Activated naive CD4-positive, alpha-beta T cell treated with Interleukin-2 at 50 U/mL for 16 hours (primary cell): ENCODE results near the gene SELENOP.
"Not testable (repeated sequence)": the region's sequence is repeated elsewhere in the genome, so short reads cannot be mapped to it uniquely, and the experiment has no call there.

Experiments used
- DNase-seq: peaks from one replicate; pipeline ENCODE4 v3.0.0-alpha.2; 2020

The SELENOP gene

DNA sequence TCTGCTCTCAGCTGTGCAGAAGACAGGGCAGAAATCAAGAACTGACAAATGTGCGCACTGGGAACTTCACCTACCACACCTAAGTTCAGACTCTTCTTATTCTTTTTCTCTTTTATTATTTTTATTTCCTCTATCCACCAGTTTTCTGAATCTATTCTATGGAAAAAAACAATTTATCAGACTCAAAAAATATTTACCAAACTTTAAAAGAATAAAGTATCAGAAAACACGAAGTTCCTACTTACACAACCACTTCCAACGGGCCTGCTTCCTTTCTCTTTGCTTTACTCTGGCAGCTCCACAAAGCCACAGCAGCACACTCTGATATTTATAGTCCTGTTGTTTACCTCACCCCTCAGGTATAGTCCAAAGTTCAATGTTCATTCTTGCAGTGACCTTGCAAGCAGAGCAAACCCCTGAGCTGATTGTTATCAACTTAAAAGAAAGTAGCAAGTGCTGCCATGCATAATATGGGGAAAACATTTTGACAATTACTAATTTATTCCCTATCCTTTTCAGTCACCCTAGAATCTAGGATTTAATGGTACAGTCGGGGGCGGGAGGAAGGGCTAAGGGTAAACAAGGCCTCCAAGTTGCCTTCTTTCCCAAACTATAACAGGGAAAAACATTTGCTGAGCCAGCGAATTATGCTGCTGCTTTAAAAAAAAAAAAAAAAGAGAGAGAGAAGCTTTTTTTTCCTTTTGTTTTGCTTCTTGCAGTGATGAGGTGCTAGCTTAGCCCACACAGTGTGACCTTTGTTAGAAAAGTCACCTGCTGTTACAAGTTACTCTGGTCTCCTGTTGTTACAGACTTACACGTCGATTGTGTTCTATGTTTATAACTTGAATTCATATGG, at the start of gene SELENOP:
Gene SELENOP (minus strand): TSS at position 302 of the 856 bp plus-strand sequence. CDS start 3,539 bp downstream, outside the sequence.
- DNase-seq, result no peak

DNA sequence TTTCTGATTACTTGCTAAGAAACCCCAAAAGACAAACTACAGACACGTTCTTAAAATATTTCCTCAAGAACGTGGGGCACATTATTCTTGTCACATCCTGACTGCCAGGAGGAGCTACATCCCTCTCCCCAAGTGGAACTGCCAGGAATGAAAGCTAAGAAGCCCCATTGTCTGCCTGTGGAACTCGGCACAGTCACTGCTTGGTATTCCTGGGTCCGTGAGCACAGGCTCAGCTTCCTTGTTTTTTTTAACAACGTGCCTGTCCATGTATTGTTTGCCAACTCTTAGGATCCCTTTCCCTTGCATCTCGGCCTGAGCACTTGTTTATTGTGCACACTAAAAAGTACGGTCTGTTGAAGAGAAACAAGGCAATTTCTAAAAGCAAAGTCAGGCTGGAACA, 47.0 kb upstream of the SELENOP start:
- no peak for DNase-seq

- no peak for DNase-seq
These were observed 46.4 kb upstream of the SELENOP start for GRCh38 chr5:42858031-42858643.

- no peak for DNase-seq
These were observed 44.1 kb upstream of the SELENOP start for GRCh38 chr5:42855811-42856210.

- no peak for DNase-seq
These were observed 43.7 kb upstream of the SELENOP start for GRCh38 chr5:42855386-42855785.

GRCh38 chr5:42854795-42855194, 43.1 kb upstream of the SELENOP start:
- DNase-seq, result no peak

GRCh38 chr5:42852826-42853225, 41.1 kb upstream of the SELENOP start:
- DNase-seq, result no peak

DNA sequence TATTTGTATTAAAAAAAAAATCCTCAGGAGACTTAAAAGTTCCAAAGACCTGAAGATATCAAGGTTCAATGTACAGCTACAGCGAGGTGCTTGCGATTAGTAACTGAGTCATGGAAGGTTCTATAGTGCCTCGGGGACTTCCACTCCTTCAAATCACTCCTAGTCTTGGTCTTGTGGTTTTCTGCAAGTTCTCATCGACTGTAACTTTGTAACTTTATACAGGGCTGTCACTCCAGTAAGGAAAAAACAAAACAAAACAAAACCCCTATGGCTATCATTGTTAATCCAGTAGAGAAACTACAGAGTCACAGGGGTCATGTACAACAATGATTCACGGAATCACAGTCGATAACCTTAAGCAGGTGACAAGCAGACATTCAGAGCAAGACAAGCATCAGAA, 39.8 kb upstream of the SELENOP start:
- no peak for DNase-seq

- DNase-seq, result no peak
These were observed 36.9 kb upstream of the SELENOP start for GRCh38 chr5:42848545-42848944.

DNA sequence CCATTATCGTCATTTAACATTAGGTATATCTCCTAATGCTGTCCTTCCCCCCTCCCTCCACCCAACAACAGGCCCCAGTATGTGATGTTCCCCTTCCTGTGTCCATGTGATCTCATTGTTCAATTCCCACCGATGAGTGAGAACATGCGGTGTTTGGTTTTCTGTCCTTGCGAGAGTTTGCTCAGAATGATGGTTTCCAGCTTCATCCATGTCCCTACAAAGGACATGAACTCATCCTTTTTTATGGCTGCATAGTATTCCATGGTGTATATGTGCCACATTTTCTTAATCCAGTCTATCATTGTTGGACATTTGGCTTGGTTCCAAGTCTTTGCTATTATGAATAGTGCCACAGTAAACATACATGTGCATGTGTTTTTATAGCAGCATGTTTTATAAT, 32.7 kb upstream of the SELENOP start:
- DNase-seq, result not testable (repeated sequence)

GRCh38 chr5:42843675-42844292, 32.1 kb upstream of the SELENOP start:
- DNase-seq, result no peak

- no peak for DNase-seq
These were observed 31.4 kb upstream of the SELENOP start for GRCh38 chr5:42842921-42843641.

GRCh38 chr5:42840842-42841567, 29.3 kb upstream of the SELENOP start:
- no peak for DNase-seq

GRCh38 chr5:42840269-42840668, 28.6 kb upstream of the SELENOP start:
- DNase-seq, result no peak

DNA sequence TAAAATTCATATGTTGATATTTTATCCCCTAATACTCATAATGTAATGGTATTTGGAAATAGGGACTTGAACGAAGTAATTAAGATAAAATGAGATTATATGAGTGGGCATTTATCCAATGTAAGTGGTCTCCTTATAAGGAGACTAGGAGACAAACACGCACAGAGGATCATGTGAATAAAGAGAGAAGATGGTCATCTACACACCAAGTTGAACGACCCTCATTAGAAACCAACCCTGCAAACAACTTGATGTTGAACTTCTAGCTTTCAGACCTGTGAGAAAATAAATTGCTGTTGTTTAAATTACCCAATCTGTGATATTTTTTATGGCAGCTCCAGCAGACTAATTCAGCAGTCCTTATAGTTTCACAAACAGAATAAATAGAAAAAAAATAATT, 27.5 kb upstream of the SELENOP start:
- no peak for DNase-seq

- DNase-seq, result no peak
These were observed 25.9 kb upstream of the SELENOP start for GRCh38 chr5:42837601-42838000.

DNA sequence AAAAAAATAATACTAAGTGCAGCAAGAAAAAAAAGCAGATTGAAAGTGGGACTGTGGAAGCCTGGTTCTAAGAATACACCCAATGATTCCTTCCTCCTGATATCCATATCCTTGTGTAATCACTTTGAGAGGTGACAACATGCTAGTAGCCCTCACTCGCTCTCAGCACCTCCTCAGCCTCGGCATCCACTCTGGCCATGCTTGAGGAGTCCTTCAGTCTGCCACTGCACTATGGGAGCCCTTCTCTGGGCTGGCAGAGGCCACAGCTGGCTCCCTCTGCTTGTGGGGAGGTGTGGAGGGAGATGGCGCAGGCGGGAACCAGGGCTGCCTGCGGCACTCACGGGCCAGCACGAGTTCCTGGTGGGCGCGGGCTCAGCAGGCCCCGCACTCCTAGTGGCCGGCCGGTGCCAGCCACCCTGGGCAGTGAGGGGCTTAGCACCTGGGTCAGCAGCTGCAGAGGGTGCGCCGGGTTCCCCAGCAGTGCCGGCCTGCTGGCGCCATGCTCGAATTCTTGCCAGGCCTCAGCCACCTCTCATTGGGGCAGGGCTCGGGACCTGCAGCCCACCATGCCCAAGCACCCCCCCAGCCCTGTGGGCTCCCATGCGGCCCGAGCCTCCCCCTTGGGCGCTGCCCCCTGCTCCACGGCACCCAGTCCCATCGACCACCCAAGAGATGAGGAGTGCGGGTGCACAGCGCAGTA, 24.5 kb upstream of the SELENOP start:
- DNase-seq, result no peak

- no peak for DNase-seq
These were observed 20.4 kb upstream of the SELENOP start for GRCh38 chr5:42832060-42832459.

- no peak for DNase-seq
These were observed 19.2 kb upstream of the SELENOP start for GRCh38 chr5:42830924-42831323.

DNA sequence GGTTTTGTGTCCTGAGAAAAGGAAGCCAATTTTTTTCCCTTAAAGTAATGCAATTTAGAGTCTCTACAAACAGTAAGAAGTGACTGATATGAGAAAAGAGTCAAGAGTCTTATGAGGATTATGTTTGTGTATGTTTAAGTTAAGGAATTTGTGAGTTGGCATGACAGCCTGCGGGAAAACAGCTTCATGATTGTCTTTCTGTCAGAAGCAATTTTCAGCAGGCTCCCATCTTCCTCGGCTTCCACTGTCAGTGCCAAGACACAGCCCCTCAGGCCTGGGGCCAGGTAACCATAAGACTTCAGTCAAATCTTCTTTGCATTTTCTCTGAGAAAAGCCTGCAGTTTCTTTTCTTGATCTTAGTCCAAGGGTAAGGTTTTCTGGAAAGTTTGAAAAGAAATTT, 17.0 kb upstream of the SELENOP start:
- no peak for DNase-seq

- DNase-seq, result no peak
These were observed 15.2 kb upstream of the SELENOP start for GRCh38 chr5:42826757-42827515.
